Fibroblast of skin of abdomen (primary cell): ENCODE results near the gene TSC22D3.
"Not testable (repeated sequence)": the region's sequence is repeated elsewhere in the genome, so short reads cannot be mapped to it uniquely, and the experiment has no call there.

Experiments used
- DNase-seq: peaks from one replicate; pipeline ENCODE4 v3.0.0-alpha.2; 2013

TSC22D3 gene

DNA sequence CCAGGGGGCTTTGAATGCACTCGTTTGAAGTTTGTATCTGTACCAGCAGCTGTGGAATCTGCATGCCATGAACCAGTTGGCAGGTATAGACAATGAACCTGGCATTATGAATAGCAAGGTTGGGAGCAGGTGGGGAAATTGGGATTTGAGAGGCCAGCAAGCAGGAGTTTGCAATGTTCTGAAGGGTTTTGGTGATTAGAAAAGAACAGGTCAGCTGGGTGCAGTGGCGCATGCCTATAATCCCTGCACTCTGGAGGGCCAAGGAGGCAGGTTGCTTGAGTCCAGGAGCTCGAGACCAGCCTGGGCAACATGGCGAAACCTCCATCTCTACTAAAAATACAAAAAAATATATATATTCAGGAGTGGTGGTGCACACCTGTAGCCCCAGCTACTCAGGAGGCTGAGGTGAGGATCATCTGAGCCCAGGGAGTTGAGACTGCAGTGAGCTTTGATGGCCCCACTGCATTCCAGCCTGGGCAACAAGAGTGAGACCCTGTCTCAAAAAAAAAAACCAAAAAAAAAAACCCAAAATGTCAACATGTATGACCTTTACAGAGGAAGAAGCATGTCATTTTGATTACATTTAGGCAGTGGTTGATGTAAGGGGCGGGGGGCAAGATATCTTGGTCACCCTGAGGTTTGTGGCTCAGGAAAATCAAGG, 63.9 kb downstream of the TSC22D3 start:
- no peak for DNase-seq

DNA sequence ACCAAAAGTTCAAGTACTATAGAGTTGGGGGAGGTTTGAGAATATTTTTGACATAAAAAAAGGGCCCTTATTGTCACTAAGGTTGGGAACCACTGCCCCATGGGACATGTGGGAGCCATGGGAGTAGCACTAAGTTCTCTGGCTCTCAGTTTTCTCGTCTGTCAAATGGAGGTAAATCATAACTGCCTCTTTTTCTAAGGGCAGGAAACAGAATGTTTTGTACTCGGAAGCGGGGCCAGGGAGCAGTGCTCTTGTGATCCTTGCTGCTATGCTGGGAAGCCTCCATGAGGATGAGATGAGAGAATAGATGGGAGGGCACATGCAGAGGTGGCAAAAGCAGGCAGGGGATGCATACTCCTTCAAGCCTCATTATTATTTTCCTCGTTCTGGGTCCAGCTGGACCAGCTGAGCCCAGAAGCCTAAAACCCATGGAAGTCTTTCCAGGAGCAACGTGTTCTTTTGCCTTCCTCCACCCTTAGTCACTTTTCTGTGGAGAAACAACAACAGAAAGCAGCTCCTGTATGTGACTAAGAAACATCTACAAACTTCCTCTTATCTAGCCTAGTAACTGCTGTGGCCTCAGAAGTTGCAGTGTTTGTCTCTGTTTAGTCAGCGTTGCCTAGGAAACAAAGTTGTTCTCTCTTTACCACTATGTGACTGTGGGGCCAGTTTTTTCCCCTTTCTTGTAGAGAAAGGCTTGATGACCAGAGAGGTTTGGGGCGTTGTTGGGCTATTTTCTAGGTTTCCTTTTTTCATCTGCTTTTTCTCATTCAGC, 64.8 kb downstream of the TSC22D3 start:
- DNase-seq: peak; percentile 82

DNA sequence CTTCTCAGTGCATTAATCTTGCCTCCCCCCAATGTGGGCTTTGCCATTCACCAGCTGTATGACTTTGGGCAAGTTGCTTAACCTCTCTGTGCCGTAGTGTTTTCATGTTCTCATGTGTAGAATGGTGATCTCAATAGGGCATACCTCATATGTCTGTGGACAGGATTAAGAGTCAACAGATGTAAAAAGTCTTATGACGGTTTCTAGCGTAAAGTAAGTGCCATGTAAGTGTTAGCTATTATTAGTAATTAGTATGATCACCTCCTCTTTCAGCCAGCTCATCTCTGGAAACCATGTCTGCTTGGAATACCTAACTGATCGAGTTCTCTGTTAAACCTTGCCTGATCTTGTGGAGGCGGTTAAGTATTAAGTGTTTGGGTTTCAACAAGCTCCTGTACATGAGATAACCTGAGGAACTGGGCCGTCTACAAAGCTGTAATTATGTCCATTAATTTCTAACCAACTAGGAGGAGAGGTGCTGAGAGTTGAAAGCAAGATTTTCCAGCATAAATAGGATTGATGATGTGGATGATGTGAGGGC, 66.3 kb downstream of the TSC22D3 start:
- DNase-seq: no peak

DNA sequence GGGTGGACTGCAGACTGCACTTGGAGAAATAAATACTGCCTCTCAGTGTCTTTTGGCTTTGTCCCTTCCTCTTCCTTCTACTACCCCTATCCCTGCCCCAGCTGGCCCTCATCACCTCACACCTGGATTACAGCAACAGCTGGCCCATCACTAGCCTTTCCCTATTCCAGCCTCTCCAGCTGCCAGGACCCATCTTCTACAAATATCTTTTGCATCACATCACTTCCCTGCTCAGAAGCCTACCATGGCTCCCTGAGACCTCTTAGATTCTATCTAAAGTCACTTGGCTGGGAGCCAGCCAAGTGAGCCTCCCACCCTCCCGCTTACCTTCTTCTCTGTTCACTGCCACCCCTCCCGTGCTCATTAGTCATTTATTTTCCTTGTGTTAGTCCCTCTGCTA, 66.8 kb downstream of the TSC22D3 start:
- no peak for DNase-seq

DNA sequence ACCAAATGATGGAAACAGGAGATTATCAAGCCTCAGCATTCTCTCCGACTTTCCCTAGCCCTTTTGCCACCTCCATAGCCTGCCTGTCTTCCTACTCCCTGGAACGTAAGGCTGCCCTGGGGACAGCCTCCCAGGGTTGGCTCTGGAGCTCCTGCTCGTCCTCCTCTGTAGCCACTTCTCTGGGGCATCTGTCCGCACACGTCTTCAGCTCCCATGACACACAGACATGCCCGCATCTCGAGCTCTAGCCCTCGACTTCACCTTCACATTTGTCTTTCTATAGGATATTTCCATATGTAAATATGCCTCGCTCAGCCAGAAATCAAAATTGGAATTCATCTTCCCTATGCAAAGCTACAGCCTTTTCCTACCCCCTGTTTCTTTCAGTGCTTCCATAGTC, 67.7 kb downstream of the TSC22D3 start:
- no peak for DNase-seq

DNA sequence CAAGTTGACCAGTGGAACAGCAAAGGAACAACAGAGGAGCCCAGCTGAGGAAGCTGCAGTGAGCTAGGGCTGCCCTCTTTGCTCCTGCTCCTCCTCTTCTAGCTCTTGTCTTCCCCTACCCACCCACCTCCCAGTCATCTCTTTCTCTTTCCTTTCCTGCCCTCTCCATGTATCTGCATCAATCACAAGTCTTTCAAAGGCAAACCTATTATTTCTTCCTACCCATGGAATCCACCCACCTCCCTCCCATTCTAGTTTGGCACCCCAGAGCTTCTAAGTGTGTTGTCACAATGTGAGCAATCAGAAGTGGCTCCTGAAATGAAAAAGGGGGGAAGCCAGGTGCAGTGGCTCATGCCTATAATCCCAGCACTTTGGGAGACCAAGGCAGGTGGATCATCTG, 69.3 kb downstream of the TSC22D3 start:
- no peak for DNase-seq

DNA sequence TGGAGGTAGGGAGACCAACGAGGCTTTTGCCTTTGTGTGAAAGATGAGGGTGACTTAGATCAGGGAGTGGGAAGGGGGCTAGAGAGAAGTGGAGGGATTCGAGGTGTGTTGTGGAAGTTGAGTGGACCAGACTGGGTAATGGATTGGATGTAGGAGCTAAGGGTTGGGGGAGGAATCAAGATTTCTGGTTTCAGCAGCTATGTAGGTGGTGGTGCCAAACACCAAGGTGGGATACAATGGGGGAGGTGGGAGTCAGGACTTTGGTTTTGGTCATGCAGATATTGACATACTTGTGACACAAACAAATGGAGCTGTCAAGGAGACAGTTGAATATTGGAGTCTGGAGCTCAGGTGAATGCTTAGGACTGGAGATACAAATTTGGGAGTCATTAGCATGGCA, 71.0 kb downstream of the TSC22D3 start:
- DNase-seq: no peak

DNA sequence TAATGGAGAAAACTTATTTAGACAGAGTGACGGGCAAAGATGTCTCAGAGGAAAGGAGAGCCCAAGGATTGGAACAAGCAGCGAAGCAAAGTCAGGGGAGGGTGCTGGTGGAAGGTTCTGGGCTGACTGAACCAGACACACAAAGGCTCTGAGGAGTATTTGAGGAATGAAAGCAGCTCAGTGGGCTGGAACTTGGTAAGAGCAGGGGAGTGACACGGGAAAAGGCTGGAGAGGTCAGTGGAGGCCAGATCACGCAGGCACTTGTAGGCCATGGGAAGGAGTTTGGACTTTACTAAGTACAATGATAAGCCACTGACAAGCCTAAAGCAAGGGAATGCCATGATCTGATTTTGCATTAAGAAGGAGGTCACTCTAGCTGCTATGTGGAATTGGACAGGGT, 71.4 kb downstream of the TSC22D3 start:
- DNase-seq: no peak

DNA sequence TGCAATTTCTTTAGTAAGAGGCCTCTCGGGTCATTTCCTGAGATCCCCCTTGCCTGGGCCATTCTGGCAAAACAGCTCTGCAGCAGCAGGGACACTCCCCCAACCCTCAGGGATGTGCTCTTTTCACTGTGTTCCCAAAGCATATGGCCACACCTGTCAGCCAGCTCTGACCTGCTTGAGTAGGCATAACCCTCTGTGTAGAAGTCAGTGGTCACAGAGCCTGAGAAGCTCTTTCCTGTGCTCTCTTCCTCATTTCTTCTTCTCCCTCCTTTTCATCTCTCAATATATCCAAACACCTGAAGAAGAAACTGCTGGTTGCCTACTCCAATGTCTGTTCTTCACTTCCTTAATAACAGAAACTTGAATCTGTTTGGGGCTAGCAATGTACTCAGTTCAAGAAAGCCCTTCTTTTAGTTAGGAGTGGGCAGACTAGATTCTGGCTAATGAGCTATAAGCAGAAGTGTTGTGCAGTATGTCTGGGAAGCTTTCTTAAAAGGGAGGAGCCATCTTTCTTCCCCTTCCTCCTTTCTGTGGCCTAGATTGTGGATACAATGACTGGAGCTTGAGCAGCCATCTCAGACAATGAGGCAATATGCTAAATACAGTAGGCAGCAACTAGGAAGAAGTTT, 74.0 kb downstream of the TSC22D3 start:
- DNase-seq: no peak

DNA sequence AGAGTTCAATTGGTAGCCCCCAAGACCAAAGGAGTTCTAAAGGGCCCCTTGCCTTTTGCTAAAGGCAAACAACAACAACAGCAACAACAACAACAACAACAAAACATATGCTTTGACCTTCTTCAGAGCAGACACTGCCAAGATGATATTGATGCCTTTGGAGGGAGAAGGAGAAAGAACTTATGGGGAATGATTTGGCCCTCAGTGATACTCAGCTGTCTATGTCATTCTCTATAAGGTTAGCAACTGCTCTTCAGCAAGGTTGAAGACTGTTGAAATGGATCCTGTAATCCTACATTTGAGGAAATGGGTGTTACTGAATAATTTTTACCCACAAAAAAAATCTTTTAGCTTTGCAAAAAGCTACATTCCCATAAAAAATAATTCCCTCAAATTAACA, 74.8 kb downstream of the TSC22D3 start:
- no peak for DNase-seq

DNA sequence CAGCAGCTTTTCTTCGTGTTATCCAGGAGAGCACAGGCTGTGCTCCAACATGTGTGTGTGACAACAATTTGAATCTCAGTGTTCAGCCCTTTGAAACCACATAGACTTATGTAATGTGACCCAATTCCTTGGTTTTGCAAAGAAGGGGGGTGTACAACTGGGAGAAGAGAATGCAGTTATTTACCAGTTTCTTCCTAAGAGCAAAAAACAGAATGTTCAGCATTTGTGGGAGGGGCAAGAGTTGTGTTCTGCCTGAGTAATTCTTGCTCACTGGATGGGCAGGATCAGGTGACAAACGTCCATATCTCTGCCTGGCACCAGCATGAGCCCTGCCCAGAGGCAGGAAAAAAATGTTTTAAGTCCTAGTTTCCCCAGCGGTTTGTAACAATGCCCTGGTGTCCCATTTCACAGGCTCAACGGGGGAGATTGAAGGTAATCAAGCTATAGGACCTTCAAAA, 75.2 kb downstream of the TSC22D3 start:
- DNase-seq: no peak

DNA sequence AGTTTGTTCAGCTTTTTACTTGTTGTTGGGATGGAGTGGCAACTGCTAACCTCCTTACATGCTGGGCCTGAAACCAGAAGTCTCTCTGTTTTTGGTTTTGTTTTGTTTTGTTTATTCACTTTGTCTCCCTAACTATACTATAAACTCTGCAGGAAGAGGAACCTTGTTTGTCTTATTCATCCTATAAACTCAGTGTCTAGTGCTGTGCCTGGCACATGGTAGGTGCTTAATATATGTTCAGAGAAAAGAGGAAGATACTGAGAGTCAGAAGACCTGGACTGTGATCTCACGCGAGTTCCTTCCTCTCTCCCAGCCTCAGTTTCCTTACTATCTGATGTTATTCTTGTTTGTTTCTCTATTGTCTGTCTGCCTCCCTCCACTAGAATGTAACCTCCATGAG, 76.0 kb downstream of the TSC22D3 start:
- DNase-seq: no peak

DNA sequence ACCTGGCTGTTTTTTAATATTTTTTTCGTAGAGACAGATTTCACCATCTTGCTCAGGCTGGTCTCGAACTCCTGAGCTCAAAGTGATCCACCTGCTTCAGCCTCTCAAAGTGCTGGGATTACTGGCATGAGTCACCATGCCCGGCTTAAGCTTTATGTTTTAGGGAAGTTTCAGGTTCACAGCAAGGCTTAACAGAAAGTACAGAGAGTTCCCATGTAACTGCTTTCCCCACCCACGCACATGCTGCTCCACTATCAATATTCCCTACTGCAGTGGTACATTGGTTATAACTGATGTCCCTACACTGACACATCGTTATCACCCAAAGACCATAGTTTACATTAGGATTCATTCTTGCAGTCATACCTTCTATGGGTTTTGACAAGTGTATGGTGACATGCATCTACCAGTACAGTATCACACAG, 84.6 kb downstream of the TSC22D3 start:
- DNase-seq: no peak

DNA sequence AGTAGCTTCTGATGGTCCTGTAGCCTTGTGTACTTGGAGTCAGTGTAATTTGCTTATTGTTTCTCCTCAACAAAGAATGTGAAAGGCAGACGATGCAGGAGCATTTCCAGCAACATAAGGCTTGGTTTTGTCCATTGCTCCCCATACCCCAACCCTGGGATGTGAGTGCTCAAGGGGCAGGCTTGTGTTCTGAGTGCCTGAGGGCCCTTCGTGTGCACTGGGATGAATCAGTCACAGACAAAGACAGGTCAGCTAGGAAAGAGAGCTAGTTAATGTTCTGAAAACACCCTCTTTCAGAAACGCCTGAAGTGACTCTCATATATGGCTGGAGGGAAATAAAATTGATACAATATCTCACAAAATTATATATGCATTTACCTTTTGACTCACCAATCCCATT, 88.1 kb downstream of the TSC22D3 start:
- DNase-seq: no peak

DNA sequence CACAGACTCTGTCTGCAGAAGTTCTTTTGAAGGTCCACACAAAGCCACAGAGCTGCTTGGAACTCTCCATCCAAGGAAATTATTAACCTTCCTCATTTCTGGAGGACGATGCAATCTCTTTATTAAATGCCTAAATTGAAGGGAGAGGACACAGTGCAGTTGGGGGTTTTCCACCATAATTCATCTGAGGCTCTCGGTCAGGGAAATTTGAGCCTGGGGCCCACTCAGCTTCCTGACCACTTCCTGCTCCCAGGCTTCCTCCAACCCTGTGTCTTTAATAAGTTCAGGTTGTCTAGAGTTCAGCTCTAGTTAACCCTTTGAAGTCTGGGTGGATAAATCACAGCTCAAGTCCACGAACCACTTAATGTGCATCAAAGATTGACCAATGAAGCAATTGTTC, 88.8 kb downstream of the TSC22D3 start:
- peak; percentile 23 for DNase-seq

DNA sequence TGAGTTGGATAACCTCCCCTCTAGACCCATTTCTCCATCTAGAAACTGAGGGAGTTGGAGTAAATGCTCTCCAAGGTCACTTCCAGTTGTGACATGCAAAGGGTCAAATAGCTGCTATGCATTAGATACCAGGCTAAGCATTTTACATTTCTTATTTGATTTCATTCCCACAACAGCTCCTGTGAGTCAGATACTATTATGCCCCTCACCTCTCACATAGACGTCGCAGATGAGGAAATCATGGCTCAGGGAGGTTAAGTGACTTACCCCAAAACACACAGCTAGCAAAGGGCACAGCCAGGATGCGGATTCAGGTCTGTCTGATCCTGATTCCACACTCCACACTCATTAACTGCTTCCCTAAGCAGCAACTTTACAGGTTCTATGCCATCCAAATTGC, 89.6 kb downstream of the TSC22D3 start:
- no peak for DNase-seq

DNA sequence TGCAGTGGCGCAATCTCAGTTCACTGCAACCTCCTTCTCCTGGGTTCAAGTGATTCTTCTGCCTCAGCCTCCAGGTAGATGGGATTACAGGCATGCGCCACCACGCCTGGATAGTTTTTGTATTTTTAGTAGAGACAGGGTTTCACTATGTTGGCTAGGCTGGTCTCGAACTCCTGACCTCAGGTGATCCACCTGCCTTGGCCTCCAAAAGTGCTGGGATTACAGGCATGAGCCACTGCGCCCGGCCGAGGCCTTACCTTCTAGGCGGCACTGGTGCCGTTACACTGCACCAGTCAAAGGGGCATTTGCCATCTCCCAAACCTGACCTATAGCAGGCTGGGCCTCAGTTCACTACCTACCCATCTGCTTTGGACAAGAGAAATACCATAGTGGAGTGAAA, 90.0 kb downstream of the TSC22D3 start:
- not testable (repeated sequence) for DNase-seq

DNA sequence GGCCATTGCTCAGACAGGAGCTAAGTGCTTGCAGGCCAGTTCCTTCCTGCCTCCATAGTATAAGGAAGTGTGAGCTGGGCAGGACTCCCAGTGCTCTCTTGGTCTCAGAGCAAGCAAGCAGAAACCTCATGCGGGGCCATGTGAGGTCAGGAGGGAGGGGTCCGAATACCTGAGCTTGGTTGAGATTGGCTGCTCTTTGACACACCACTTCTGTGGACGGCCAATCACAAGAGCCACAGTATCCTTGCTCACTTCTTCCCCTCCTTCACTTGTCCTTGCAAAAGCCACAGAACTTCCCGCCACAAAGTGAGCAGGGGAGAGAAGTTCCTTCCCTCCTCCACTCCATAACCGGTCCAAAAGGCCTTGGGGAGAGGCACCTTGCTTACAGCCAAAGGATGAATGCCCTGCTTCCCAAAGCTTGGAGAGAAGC, 90.6 kb downstream of the TSC22D3 start:
- DNase-seq: peak; percentile 18

DNA sequence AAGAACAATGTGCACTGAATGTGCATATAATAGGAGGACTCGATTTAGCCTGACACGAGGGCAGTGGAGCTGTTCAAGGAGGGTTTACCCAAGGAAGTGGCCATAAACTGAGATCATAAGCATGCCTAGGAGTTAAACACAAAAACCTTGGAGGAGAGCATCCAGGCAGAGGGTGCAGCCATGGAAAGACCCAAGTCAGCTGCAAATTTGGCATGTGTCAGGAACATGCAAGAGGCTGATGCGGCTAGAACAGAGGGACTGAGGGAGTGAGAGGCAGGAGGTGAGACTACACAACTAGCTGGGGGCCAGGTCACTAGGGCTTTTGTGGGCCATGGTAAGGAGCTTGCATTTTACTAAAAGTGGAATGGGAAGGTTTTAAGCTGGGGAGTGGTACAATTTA, 91.7 kb downstream of the TSC22D3 start:
- DNase-seq: no peak

DNA sequence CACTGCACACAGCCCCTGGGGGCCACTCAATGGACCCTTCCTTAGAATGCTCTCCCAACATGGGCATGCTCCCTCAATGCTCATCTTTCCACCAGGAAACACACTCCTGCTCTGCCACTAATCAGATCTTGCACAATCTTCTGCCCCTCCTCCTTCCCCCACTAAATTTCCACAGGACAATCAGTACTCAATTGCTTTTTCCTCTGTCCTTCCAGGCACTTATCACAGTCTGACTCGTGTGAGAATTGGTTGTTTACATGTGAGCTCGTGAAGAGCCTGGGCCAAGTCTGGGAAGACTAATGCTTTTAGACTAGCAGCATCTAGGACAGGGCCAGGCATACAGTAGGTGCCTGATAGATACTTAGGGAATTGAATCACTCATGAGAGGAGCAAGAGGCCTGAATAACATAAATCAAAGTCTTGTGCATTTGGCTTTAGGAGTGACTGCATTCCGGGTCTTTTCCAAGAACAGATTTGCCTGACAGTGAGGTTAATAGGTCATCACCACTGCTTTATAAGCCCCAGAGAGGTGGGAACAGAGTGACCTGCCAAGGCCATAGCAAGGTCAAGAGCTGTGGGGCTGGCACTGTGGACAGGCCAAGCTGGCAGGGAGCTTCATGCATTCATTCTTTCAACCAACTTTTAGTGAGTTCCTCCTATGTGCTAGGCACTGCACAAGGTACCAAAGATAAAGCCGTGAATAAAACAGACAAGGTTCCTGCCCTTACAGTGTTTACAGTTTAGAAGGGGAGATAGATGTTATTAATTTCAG, 92.3 kb downstream of the TSC22D3 start:
- DNase-seq: no peak

DNA sequence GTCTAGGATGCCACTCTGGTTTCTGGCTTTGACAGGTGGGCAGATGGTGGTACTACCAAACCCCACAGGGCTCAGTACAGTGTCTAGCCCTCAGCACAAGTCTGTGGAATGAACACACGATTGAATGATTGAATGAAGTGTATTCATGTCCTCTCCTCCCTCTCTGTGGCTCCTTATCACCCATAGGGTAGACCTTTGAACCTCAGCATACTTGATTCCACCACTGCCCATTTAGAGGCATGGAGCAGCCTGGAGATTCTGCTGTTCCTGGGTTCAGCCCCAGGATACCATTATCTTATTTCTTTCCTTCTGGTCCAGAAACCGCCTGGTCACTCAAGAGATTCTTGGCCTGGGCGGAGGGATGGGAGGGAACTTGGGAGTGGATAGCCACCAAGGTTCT, 93.3 kb downstream of the TSC22D3 start:
- no peak for DNase-seq

DNA sequence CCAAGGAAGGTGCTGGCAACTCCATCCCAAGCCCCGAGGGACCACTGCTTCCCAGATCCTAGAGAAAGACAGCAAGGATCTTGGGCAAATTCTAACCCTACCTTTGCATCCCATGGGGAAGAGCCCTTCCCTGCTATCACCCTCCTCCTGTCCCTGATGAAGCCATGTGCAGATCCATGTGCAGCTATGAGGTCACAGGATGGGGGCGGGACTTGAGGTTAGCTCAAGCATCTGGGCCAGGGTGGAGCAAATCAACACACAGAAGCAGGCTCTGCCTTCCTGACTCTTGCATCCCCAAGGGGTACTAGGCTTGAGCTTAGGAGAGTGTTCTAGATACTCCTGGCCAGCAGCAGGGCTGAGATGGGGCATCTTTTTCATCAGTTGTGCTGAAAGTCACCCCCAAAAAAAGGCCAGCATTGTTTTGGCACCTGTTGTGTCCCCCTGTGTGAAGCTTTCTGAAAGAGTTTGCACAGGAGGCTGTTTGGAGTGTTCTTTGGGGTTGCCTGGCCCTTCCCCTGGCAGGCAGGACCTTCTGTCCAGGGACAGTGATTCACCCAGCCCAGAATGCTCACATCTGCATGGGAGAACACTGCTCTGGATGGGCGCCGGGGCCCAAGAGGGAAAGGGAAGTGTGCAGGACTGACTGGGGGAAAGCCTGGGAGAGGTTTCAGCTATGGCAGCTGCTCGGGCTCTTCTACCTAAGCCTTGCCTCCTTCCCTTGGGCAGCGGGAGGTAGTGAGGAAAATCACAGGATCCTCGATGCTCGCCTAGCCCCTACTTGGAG, 96.4 kb downstream of the TSC22D3 start:
- DNase-seq: peak; percentile 63
